GM11168 (cell line): Measurements from ENCODE around the gene PTCH2.
"Not testable (repeated sequence)": the region's sequence is repeated elsewhere in the genome, so short reads cannot be mapped to it uniquely, and the experiment has no call there.

Source experiments
- in situ Hi-C: fragments of 300-500 bp; cut with MboI; formaldehyde crosslinking; loops from one replicate; pipeline ENCODE4 v1.12.0; 2022; ENCODE audit warnings: low sequenced_read_pairs; ENCODE audit not compliant: unreplicated experiment

Gene PTCH2

DNA sequence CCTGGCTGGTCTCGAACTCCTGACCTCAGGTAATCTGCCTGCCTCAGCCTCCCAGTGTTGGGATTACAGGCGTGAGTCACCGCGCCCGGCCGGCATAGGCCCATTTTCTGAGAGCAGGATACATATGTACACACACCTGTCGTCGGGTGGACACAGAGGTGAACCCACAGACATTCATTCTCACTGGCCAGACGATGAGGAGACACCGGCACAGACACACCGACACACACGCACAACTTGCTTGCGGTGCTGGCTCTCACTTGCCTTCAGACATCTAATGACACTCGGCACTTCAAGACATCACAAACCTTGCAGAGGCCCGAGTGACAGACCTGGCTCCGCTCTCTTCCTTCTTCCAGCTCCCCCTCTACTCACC, 579 bp downstream of the PTCH2 start:
- in situ Hi-C loops = loop anchor here (25.0 kb wide), 1 partner anchor 445 kb away; no protein-coding TSS in a partner anchor

DNA sequence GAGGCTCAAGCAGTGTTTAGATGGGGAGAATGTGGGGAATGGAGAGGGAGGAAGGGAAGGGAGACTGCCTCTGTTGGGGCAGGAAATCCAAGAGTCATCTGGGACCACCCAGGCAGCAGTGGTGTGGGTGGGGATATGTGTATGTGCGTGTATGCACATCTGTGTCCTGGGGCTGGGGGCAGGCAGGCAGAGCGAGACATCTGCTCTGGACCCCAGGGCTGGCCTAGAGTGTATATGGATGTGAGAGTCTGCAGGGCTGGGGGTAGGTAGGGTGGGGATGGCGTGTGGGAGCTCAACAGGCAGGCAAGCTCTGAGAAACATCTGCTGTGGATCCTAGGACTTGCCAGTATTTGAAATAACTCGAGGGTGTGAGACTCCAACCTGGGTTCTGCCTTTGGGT, 3.5 kb downstream of the PTCH2 start:
- in situ Hi-C loops = loop anchor here (25.0 kb wide), 1 partner anchor 448 kb away; no protein-coding TSS in a partner anchor

DNA sequence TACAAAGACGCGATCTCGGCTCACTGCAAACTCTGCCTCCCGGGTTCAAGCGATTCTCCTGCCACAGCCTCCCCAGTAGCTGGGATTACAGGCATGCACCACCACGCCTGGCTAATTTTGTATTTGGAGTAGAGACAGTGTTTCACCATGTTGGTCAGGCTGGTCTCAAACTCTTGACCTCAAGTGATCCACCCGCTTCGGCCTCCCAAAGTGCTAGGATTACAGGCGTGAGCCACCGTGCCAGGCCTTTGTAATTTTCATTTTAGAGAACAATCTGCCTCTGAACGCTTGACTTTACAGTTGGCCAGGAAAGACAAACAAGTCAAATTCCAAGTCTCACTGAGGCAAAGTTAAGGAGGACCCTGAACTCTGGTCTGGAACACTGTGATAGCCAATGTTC, 4.8 kb downstream of the PTCH2 start:
- in situ Hi-C loops = loop anchor here (25.0 kb wide), 1 partner anchor 449 kb away; no protein-coding TSS in a partner anchor

DNA sequence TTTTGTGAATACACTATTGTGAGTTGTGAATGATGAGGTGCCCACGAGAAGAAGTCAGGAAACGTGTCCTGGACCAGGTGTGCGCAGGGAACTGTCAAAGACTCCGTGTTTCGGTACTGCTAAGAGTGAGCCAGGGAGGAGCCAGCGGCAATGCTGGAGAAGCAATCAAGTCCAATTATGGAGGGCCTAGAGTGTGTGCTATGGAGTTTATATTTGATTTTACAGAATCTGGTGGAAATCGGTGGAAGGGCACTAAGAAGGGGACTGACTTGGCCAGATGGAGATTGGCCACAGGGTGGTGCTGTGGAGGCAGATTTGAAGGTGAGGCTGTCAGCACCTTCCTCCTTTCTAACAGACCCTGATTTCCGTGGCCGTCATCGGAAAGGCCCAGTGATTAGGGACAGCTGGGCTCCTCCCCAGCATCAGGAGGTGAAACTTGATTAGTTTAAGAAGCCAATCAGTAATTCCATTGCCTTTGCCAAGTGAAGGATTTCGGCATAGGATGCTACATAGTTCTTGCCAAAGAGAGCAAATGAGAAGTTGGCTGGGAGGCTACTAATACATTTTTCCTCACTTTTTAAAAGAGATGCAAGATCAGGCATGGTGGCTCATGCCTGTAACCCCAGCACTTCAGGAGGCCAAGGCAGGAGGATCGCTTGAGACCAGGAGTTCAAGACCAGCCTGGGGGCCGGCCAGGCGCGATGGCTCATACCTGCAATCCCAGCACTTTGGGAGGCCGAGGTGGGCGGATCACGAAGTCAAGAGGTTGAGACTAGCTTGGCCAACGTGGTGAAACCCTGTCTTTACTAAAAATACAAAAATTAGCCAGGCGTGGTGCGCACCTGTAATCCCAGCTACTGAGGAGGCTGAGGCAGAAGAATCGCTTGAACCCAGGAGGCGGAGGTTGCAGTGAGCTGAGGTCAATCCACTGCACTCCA, 7.0 kb downstream of the PTCH2 start:
- in situ Hi-C loops = loop anchor here (25.0 kb wide), 1 partner anchor 451 kb away; no protein-coding TSS in a partner anchor

DNA sequence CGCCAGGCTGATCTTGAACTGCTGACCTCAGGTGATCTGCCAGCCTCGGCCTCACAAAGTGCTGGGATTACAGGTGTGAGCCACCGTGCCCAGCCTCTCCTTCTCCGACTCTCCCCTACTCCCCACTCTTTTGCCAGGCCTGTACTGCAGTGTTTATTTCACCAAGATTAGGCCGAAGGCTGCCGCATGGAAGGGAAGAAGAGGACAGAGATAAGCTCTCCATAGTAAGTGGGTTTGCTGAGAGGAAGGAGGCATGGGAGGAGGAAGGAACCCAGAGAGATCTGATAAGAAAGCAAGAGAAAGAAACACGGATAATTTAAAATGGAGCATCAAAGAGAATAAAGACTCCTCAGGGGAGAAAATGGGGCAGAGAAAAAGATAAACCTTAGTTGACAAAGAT, 8.7 kb downstream of the PTCH2 start:
- in situ Hi-C loops = loop anchor here (25.0 kb wide), 1 partner anchor 453 kb away; no protein-coding TSS in a partner anchor

DNA sequence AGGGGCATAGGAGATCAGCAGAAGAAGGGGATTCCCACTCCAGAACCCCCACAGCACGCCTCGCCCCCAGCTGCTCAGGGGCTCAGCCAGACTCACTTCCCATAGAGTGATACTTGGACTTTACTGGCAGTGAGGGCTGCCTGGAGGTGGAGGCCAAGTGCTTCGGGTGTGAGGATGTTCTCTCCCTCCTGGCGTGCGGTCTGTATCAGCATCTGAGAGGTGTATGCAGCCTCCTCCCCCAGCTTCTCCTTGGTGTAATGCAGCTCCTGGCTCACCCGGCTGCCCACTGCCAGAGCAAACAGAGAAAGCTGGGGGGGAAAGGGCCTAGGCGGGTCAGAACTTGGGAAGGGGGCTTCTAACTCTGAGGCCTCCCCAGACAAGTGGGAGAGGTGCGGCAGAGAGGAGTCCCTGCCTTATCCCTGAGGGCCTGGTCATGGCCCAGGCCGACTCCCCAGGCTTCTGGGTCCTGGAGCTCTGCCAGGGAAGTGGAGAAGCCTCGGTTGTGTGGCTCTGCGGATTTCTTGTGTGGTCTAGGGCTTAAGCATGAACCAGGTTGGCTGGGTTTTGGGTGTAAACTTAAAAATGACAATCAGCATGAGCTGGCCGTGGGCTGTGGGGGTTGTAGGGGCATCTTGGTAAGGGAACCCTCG, 10.9 kb downstream of the PTCH2 start:
- in situ Hi-C loops = loop anchor here (25.0 kb wide), 1 partner anchor 455 kb away; no protein-coding TSS in a partner anchor

DNA sequence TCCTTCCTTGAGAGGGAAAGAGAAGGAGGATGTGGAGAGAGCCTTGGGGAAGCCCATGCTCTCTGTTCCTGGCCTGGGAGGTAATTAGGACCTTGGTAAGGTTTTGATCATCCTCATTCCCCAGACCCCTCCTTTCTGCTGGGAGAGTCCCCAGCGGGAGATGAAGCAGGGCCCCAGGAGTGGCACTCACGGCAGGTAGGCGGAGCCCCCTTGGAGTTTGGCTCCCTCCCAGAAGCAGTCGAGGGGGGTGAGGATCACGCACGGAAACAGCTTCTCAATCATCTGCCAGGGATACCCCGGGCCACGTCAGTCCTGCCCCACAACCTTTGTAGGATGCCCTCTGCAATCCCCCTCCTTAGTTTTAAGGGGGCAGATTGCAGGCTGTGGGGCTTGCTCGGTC, 11.5 kb downstream of the PTCH2 start:
- in situ Hi-C loops = loop anchor here (25.0 kb wide), 1 partner anchor 456 kb away; no protein-coding TSS in a partner anchor

DNA sequence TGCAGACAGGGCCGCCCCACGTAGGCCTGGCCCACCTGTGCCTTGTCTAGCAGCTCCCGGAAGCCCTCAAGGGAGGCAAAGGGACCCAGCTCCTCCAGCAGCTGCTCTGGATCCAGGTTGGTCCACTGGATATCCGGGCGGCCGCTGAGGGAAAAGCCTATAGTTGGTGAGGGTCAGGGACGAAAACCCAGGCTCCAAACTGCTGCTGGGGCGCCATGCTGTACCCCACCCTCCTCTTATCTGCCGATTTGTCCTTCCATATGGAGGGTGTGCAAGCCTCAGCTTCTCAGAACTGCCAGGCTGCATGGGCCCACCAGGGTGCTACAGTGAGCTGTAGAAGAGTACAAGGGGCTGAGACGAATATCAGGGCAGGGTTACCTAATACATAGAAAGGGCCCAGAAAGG, 12.2 kb downstream of the PTCH2 start:
- in situ Hi-C loops = loop anchor here (25.0 kb wide), 1 partner anchor 456 kb away; no protein-coding TSS in a partner anchor

DNA sequence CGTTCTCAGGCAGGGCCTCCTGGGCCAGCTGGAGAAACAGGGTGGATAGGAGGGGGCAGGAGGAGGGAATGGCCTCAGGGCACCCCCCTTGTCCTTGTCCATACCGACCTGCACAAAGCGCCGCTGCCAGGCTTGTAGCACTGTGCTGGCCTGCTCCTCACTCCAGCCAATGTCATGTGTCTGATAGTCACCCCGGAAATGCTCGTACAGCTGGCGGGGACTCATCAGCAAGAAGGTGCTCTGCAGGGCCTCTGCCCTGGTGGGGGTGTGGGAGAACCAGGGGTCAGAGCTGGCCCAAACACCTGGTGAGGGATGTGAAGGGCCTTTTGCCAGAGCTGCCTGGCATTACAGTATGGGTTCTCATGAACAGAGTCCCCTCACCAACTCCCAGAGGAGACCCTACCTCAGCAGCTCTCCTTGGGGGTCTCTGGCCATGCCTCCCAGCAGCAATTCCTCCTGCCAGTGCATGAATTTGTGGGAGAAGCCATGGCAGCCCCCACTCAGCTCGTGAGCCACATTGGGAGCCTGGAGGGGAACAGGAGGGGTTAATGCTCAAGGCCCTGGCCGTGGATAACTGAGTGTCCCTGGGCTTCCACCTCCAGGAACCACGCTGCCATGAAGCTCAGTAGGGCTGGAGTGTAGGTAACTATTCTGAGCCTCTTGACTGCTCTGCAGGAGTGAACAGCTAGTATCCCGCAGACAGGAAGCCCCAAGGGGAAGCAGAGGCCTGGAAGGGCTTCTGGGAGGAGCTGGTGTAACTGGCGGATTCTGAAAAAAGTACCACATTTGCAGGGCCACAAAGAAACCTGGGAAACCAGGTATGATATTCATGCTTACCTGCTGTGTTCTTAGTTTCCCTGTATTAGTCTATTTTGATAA, 13.3 kb downstream of the PTCH2 start:
- in situ Hi-C loops = loop anchor here (25.0 kb wide), 1 partner anchor 458 kb away; no protein-coding TSS in a partner anchor

DNA sequence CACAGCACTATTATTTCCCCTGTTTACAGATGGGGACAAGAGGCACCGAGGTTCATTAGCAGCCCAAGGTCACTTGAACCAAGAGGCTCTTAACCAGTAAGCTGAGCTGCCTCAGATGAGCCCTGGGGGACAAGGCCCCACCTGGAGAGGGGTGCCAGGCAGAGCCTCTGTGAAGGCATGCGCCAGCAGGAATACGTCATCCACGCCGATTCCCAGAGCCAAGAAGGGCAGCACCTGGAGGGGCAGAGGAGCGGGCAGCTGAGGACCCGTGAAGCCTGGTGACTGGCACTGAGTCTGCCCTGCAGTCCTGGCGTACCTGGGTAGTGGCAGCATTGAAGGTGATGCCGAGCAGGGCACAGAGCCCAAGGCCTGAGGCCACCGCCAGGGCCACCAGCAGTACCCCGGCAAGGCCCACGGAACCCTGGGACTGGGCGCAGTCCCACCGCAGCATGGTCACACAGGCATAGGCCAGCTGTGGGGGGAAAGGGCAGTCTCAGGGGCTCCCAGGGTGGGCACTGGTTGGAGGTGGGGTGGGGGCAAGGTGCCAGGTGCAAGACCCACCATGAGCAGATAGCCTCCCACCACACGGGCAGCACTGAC, 14.1 kb downstream of the PTCH2 start:
- in situ Hi-C loops = loop anchor here (25.0 kb wide), 1 partner anchor 458 kb away; no protein-coding TSS in a partner anchor

DNA sequence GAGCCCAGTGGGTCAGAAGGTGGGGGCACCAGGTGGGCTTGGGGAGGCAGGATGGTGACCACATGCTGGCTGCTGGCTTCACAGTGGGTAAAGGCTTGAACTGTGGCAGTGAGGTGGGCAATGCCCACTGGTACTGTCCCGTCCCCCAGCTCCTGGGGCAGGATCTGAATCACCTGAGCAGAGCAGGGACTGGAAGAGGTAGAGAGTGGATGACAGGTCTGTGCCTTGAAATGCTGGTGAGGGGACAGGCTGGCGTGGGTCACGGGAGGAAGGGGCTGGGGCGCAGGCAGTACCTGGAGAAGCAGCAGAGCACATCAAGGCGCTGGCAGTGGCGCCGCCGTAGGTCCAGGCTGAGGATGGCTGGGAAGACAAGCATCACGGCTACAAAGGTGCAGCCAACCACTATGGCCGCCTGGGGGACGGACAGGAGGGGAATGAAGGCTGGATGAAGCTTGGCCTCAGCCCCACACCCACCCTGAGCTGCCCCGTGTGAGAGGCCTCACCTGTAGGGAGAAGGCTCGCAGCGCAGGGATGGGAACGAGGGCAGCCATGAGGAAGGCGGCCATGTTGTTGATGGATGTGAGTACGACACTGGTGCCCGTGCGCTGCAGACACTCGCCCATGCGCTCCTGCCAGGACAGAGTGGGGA, 14.9 kb downstream of the PTCH2 start:
- in situ Hi-C loops = loop anchor here (25.0 kb wide), 1 partner anchor 459 kb away; no protein-coding TSS in a partner anchor

DNA sequence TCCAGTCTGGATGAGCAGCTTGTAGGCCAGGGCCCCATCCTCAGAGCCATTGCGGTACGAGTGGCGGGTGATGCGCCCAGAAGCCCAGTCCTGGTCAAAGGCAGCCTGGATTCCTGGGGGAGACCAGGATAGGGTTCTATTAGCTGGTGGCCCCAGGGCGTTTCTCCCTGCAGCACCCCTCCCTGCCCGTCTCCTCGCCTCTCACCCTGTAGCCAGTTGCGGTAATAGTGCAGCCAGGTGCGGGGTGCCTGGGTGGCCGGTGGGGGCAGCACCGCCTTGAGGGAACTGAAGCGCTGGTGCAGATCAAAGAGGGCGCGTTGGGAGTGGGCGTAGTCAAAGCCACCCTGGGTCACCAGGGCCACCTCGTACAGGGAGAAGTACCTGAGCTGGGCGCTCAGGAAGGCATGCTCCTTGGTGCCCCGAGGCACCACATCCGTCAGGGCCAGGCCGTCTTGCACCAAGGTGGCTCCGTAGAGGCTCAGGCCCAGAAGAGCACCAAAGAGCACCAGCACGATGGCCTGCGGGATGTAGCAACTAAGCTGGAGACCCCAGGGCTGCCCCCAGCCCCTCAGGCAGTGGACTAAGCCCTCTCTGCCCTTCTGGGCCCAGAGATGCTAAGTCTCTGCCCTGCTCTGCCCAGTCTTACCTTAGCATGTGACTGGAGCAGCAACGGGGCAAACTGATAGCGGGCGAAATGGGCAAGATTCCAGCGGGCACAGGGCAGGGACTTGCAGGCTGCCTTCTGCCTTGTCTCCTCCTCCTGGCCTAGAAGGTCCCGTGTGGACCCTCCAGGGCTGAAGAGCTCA, 15.7 kb downstream of the PTCH2 start:
- in situ Hi-C loops = loop anchor here (25.0 kb wide), 1 partner anchor 460 kb away; no protein-coding TSS in a partner anchor

DNA sequence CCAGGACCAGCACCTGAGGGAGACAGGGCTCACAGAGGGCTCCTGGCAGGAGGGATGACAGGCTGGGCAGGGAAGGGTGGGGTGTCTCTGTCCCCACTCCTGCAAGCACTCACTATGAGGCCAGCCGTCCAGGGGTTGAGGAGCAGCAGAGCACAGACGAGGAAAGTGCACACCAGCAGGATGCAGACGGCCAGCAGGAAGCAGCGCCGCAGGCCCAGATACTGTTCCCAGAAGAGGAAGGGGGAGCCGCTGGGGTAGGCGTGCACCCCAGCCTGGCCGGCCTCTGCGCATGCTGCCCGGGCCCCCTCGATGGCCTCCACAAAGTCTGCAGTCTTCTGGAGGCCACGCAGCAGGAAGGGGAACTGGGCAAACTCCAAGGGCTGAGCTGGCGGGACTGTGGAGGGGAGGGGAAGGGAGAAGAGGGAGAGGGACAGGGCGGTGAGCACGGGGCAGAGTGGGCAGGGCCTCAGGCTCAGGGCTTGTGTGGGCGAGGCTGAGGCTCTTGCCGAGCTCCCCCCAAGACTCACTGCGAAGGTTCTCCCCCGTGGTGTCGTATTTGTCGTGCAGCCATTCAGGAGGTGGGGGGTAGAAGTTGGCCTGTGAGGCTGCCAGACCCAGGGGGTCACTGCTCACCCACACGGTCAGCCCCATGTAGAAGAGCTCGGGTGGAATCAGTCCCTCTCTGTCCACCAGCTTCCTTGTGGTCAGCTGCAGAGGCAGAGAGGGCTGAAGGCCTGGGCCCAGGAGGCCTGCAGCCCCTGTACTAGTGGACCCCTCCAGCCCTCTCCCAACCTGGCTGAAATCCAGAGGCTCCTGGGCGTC, 16.5 kb downstream of the PTCH2 start:
- in situ Hi-C loops = loop anchor here (25.0 kb wide), 1 partner anchor 461 kb away; no protein-coding TSS in a partner anchor

DNA sequence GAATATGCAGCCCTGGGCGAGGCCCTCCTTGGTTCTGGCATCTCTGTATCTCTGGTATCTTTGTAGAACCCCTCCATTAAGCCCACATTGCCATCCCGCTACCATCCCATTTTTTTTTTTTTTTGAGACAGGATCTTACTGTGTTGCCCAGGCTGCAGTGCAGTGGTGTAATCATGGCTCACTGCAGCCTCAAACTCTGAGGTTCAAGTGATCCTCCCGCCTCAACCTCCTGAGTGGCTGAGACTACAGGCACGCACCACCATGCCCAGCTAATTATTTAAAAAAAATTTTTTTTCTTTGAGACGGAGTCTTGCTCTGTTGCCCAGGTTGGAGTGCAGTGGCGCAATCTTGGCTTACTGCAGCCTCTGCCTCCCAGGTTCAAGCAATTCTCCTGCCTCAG, 18.7 kb downstream of the PTCH2 start:
- in situ Hi-C loops = not testable (repeated sequence)

DNA sequence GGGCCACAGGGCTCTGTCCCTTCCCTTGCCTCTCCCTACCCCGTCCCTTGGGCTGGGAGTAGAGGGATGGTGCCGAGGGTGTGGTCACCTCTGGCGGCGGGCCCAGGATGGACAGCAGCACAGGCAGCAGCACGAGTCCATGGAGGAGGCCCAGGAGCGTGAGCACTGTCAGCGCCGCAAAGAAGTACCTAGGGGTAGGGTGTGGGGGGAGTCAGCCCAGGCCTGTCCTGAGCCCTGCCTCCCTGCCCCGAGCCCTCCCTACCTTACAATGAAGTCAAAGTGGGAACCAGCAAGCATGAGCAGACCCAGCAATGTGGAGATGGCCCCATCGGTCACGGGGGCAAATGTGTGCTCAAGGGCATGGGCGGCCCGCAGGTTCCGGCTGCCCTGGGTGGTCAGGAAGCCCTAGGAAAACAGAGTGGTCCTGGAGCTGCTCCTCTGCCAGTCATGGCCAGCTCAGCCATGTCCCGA, 20.0 kb downstream of the PTCH2 start:
- in situ Hi-C loops = no loop called here

DNA sequence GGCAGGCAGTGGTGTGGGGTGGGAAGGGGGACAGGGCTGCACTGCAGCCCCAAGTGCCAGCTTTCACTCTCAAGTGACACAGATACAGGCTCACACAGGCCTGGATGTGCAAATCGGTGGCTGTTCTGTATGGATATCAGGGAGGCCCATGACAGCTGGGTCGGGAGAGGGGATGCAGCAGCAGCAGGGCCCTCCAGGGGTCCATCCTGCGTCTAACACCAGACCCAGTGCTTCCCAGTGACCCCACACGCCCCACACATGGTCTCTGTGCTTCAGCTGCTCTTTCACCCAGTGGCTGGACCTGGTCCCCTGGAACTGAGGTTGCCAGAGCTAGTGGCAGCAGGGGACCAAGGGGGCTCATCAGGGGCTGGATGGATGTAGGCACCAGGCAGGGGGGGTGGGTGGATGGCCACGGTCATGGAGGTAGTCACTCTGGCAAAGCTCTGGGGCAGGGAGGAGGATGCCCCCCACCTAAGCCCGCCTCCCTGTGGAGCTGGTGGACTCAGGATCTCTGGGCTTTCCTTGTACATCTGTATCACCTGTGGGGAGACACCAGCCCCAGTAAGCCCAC, 20.8 kb downstream of the PTCH2 start:
- in situ Hi-C loops = no loop called here

DNA sequence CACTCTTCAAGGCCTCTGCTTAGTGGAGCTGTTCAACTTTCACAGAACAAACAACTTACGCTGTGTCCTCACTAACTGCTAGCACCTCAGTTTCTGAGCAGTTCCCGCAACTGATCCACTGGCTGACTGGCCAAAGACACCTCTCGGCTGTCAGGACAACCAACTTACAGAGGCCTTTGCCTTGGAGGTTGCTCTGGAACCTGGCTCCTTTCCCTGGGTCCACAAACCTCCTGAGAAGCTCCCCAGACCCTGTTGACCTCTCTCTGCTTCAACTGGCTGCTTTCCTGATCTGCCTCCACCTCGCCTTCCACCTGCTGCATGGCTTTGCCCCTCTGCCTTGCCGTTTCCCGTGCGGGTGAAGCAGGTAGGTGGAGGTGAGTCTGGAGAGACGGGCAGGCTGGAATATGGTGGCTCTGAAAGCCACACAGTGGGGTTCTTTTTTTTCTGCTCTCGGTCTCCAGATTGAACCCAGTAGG, 21.8 kb downstream of the PTCH2 start:
- in situ Hi-C loops = no loop called here
